Erythroblast (primary cell): ENCODE measurements around the gene CDC25A.

Experiments used
- GATA1 ChIP-seq: IDR thresholded peaks from 2 replicates; pipeline ENCODE4 v1.6.1; 2011; ENCODE audit warnings: low read depth, mild to moderate bottlenecking, control low read depth, low read length, moderate library complexity
- POLR2A ChIP-seq: IDR thresholded peaks from 2 replicates; pipeline ENCODE4 v1.6.1; 2011; ENCODE audit warnings: mild to moderate bottlenecking, low read length

DNA sequence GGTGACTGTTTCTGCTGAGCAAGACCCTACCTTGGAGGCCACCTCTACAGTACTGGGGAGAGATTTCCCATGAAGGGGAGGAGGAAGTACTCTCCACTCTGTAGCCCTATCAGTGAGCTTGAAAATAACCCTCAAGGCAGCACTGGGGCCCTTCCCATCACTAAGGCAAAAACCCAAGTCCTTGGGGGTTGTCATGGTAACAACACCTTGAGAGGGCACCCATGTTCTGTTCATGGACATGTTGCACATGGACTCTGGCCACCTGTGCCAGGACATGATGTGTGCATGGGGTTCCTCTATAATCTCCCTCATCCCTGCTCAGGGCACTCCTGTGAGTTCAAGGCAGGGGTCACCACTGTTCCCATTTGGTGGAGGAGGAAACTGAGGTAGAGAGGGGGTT lies 10.9 kb upstream of the CDC25A start:
- TF ChIP-seq POLR2A: no peak
- TF ChIP-seq GATA1: no peak
